Upper lobe of left lung (tissue), 6 donors: ENCODE measurements around the gene ZNF441. TPM values are rescaled to one million over a fixed set of nuclear protein-coding genes. Genes with fewer than 3 reads are reported as not detected.
A peak's percentile ranks its signal among the peaks of the same experiment; 100 is the strongest.

Experiments
- ATAC-seq, 2 donors: fragments of 200-7000 bp; cut with Tn5 transposase; one replicate each; pipeline ENCODE4 v1.9.1; 2022; ENCODE audit warnings: mild to moderate bottlenecking in 2 of 2, moderate library complexity in 2 of 2; ENCODE audit not compliant: low FRiP score in 2 of 2
- DNase-seq, 2 donors: peaks; one replicate each; pipeline ENCODE4 v3.0.0-alpha.2; 2019 to 2020
- H3K27ac ChIP-seq, 4 donors: fragments of 200-600 bp; sonication (generic); one replicate each; pipeline ENCODE4 v1.5.1; 2016 to 2019
- H3K27me3 ChIP-seq, 4 donors: fragments of 200-600 bp; sonication (generic); one replicate each; pipeline ENCODE4 v1.5.1; 2017 to 2019
- H3K36me3 ChIP-seq, 4 donors: fragments of 200-600 bp; sonication (generic); one replicate each; pipeline ENCODE4 v1.5.1; 2016 to 2019
- H3K4me1 ChIP-seq, 4 donors: fragments of 200-600 bp; sonication (generic); one replicate each; pipeline ENCODE4 v1.5.1; 2018 to 2019
- H3K4me3 ChIP-seq, 4 donors: fragments of 200-600 bp; sonication (generic); one replicate each; pipeline ENCODE4 v1.5.1; 2017 to 2019; ENCODE audit warnings: mild to moderate bottlenecking in 2 of 4, moderate library complexity in 1 of 4
- H3K9me3 ChIP-seq, 4 donors: fragments of 200-600 bp; sonication (generic); one replicate each; pipeline ENCODE4 v1.5.1; 2018 to 2019
- EP300 ChIP-seq, 4 donors: sonication (generic); formaldehyde crosslinking; IDR thresholded peaks; one replicate each; pipeline ENCODE4 v1.5.1; 2017; ENCODE audit warnings: antibody characterized with exemption in 4 of 4, control low read depth in 2 of 4
- POLR2A ChIP-seq, 4 donors: fragments of 450-650 bp; IDR thresholded peaks; one replicate each; pipeline ENCODE4 v1.5.1; 2016 to 2017; ENCODE audit warnings: antibody characterized with exemption in 4 of 4, mild to moderate bottlenecking in 2 of 4
- POLR2AphosphoS5 ChIP-seq, 2 donors: sonication (generic); formaldehyde crosslinking; IDR thresholded peaks; one replicate each; pipeline ENCODE4 v1.5.1; 2017; ENCODE audit warnings: antibody characterized with exemption in 2 of 2
- WGBS, 2 donors: methylation state at CpG; one replicate each; pipeline ENCODE4 v1.1.5; 2017 to 2018; 5-methylcytosine and 5-hydroxymethylcytosine counted together
- total RNA-seq, 6 donors: library from RNA; depleted of rRNA in 4 of 6; stranded (reverse); fragments of >200 nt in 4 of 6; gene quantifications; one replicate each; pipeline versions ENCODE4 v1.1.0 to v1.2.1, GENCODE V29; 2016 to 2021
- TF ChIP-seq, protein P1 (sequence below), 6 experiments: fragments of 450-650 bp in 4 of 6; fragments of 200-600 bp in 2 of 6; sonication (generic) in 2 of 6; IDR thresholded peaks; one replicate each; pipeline ENCODE4 v1.5.1; 2016 to 2019; ENCODE audit warnings: antibody characterized with exemption in 6 of 6
- donor health status: DM: no; HTN: no; CAD: no; lungs with moderate emphysema.
- donor health status: DM: no; HTN: yes; CAD: no; lungs with severe emphysema.

Gene ZNF441
- total RNA-seq, 6 donors from 2014 or later: 2.7 to 12.3 (median 6.9) TPM

GRCh38 chr19:11736696-11737095, 30.1 kb upstream of the ZNF441 start:
- H3K27ac ChIP-seq: no peak overlapping the region
- no peaks in the 10 kb centered on the region for H3K27me3 ChIP-seq
- H3K9me3 ChIP-seq: no peaks in the 10 kb centered on the region
- DNase-seq (peak in 1 of 2 donors; percentile 44), ATAC-seq (peak in 1 of 2 donors; percentile 36)
- no peak overlapping the region for H3K4me3 ChIP-seq
- H3K4me1 ChIP-seq: peaks cover 16 to 25% (median 22%) of the 10 kb centered on the region in 4 donors
- no peaks in the 10 kb centered on the region for H3K36me3 ChIP-seq
- TF ChIP-seq, protein P1, sequence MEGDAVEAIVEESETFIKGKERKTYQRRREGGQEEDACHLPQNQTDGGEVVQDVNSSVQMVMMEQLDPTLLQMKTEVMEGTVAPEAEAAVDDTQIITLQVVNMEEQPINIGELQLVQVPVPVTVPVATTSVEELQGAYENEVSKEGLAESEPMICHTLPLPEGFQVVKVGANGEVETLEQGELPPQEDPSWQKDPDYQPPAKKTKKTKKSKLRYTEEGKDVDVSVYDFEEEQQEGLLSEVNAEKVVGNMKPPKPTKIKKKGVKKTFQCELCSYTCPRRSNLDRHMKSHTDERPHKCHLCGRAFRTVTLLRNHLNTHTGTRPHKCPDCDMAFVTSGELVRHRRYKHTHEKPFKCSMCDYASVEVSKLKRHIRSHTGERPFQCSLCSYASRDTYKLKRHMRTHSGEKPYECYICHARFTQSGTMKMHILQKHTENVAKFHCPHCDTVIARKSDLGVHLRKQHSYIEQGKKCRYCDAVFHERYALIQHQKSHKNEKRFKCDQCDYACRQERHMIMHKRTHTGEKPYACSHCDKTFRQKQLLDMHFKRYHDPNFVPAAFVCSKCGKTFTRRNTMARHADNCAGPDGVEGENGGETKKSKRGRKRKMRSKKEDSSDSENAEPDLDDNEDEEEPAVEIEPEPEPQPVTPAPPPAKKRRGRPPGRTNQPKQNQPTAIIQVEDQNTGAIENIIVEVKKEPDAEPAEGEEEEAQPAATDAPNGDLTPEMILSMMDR (IDR thresholded peaks at IDR 0.05): no peak
- no peak for TF ChIP-seq EP300 (IDR thresholded peaks at IDR 0.05)
- TF ChIP-seq POLR2A (IDR thresholded peaks at IDR 0.05): peak in 1 of 4 donors; percentile 24
- no peak for TF ChIP-seq POLR2AphosphoS5 (IDR thresholded peaks at IDR 0.05)
- 23 to 51% methylated on average over 2 of the region's 2 CpGs for WGBS, 2 donors

GRCh38 chr19:11737964-11738745, 28.6 kb upstream of the ZNF441 start:
- peak; percentile 82 to 84 for DNase-seq
- peak; percentile 56 to 75 for ATAC-seq
- TF ChIP-seq POLR2A (IDR thresholded peaks at IDR 0.05): peak in 1 of 4 donors; percentile 37
- TF ChIP-seq, protein P1 (IDR thresholded peaks at IDR 0.05): no peak
- peak overlapping the region; percentile 92 to 94 (median 93) for H3K27ac ChIP-seq
- H3K9me3 ChIP-seq: no peaks in the 10 kb centered on the region
- H3K4me3 ChIP-seq: peak overlapping the region; percentile 91 to 98 (median 94)
- H3K4me1 ChIP-seq: peaks cover 16 to 25% (median 22%) of the 10 kb centered on the region in 4 donors
- H3K36me3 ChIP-seq: no peaks in the 10 kb centered on the region
- no peaks in the 10 kb centered on the region for H3K27me3 ChIP-seq
- WGBS, 2 donors: 1% methylated on average over 18 to 42 of the region's 52 CpGs

- peak; percentile 99 for ATAC-seq
- H3K9me3 ChIP-seq: no peaks in the 10 kb centered on the region
- peak within 1 kb of the TSS; percentile 91 to 98 (median 94) for H3K4me3 ChIP-seq
- 0 to 1% methylated on average over 3 to 19 of the region's 35 CpGs for WGBS, 2 donors
- DNase-seq: peak; percentile 88 to 99
- TF ChIP-seq, protein P1 (IDR thresholded peaks at IDR 0.05): no peak
- TF ChIP-seq POLR2AphosphoS5 (IDR thresholded peaks at IDR 0.05) (peak; percentile 46 to 82), POLR2A (IDR thresholded peaks at IDR 0.05) (peak in 3 of 4 donors; percentile 8 to 87 (median 40))
- peak within 1 kb of the TSS; percentile 92 to 94 (median 93) for H3K27ac ChIP-seq
- H3K4me1 ChIP-seq: peaks cover 16 to 25% (median 22%) of the 10 kb centered on the region in 4 donors
- no peaks in the 10 kb centered on the region for H3K27me3 ChIP-seq
- no peaks in the 10 kb centered on the region for H3K36me3 ChIP-seq
Observed at GRCh38 chr19:11738746-11739620, 27.8 kb upstream of the ZNF441 start, which contains the start of gene ZNF823. TSS of gene ZNF823 (minus strand) at chr19:11738946. CDS start at chr19:11738819, 127 bp downstream.

DNA sequence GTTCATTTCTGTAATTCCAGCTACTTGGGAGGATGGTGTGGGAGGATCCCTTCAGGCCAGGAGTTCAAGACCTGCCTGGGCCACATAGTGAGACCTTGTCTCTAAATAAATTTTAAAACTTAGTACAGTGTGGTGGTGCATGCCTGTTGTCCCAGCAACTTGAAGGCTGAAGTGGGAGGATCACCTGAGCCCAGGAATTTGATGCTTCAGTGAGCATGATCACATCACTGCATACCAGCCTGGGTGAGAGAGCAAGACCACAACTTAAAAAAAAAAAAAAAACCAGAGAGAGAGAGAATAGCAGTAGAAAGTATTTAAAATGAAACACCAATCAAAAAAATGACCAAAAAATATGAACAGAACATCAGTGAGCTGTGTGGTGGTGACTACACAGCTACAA, 20.9 kb upstream of the ZNF441 start:
- Histone ChIP-seq H3K36me3 (no peaks in the 10 kb centered on the region), H3K4me3 (no peak overlapping the region), H3K4me1 (no peaks in the 10 kb centered on the region), H3K27me3 (no peaks in the 10 kb centered on the region), H3K27ac (no peak overlapping the region), H3K9me3 (peaks cover 9 to 20% (median 12%) of the 10 kb centered on the region in 4 donors)
- DNase-seq: no peak
- ATAC-seq: no peak
- TF ChIP-seq, protein P1 (IDR thresholded peaks at IDR 0.05): no peak
- TF ChIP-seq POLR2A (IDR thresholded peaks at IDR 0.05) (no peak), POLR2AphosphoS5 (IDR thresholded peaks at IDR 0.05) (no peak), EP300 (IDR thresholded peaks at IDR 0.05) (no peak)
